VCaP (cell line): ENCODE measurements around the gene IL19.

Experiments used
- H3K27ac ChIP-seq: fragments of 450-650 bp; 2 replicates; pipeline ENCODE4 v1.5.1; 2017
- TF ChIP-seq, protein P1 (sequence below): fragments of 450-650 bp; conservative IDR thresholded peaks from 2 replicates; pipeline ENCODE4 v1.5.1; 2017; ENCODE audit warnings: mild to moderate bottlenecking, moderate library complexity

Gene IL19

GRCh38 chr1:206742719-206743383 lies 27.7 kb upstream of the IL19 start:
- no peak overlapping the region for H3K27ac ChIP-seq
- TF ChIP-seq, protein P1, sequence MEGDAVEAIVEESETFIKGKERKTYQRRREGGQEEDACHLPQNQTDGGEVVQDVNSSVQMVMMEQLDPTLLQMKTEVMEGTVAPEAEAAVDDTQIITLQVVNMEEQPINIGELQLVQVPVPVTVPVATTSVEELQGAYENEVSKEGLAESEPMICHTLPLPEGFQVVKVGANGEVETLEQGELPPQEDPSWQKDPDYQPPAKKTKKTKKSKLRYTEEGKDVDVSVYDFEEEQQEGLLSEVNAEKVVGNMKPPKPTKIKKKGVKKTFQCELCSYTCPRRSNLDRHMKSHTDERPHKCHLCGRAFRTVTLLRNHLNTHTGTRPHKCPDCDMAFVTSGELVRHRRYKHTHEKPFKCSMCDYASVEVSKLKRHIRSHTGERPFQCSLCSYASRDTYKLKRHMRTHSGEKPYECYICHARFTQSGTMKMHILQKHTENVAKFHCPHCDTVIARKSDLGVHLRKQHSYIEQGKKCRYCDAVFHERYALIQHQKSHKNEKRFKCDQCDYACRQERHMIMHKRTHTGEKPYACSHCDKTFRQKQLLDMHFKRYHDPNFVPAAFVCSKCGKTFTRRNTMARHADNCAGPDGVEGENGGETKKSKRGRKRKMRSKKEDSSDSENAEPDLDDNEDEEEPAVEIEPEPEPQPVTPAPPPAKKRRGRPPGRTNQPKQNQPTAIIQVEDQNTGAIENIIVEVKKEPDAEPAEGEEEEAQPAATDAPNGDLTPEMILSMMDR = no peak

DNA sequence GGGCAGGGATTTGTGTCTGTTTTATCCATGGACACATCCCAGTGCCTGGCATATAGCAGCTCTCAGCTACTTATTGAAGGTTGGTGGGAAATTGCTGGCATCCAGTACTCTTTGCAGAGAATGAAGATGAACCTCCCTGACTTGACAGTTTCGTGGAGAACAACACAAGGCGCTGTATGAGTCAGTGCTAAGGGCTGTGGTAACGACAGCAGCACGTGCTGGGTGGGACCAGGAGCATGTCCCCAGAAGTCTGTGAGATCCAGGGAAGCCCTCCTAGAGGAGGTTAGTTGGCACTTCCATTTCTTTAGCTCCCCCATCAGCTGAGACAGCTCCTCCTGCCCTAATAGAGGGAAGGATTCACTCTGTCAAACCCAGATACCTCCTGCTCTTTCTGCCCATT lies 25.9 kb upstream of the IL19 start:
- H3K27ac ChIP-seq = no peak overlapping the region
- TF ChIP-seq, protein P1 = no peak

DNA sequence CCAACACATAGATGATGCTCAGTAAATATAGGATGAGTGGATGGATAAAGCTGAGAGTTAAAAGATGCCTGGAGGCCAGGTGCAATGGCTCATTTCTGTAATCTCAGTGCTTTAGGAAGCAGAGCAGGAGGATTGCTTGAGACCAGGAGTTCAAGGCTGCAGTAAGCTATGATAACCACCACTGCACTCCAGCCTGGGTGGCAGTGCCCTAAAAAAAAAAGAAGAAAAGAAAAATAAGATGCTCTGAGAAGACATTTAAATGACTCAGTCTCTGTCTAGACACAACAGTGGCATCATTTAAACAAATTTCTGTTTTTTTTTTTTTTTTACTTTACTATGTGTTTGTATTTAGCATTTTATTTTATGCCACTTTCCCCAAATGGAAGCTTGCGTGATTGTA lies 25.3 kb upstream of the IL19 start:
- TF ChIP-seq, protein P1 = no peak

GRCh38 chr1:206748348-206749030 lies 22.1 kb upstream of the IL19 start:
- H3K27ac ChIP-seq = peak overlapping the region; percentile 37; the same call in 1 of the 2 replicates
- TF ChIP-seq, protein P1 = no peak

More for the DNA sequence above, 25.3 kb upstream of the IL19 start:
- H3K27ac ChIP-seq = no peak overlapping the region

- H3K27ac ChIP-seq = no peak overlapping the region
- TF ChIP-seq, protein P1 = no peak
Observed at GRCh38 chr1:206751891-206752290, 18.7 kb upstream of the IL19 start.

DNA sequence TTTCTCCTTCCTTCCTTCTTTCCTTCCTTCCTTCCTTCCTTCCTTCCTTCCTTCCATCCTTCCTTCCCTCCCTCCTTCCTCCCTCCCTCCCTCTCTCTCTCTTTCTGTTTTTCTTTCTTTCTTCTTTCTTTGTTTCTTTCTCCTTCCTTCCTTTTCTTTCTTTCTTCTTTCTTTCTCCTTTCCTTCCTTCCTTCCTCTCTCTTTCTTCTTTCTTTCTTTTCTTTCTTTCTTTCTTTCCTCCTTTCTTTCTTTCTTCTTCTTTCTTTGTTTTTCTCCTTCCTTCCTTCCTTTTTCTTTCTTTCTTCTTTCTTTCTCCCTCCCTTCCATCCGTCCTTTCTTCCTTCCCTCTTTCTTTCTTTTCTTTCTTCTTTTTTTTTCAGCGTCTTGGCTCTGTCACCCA lies 18.1 kb upstream of the IL19 start:
- H3K27ac ChIP-seq = no peak overlapping the region
- TF ChIP-seq, protein P1 = no peak

GRCh38 chr1:206753141-206753540 lies 17.4 kb upstream of the IL19 start:
- H3K27ac ChIP-seq = no peak overlapping the region
- TF ChIP-seq, protein P1 = no peak
